HCT116 (cell line): Measurements from ENCODE around the gene PCGF5. TPM values are rescaled to one million over a fixed set of nuclear protein-coding genes. Genes with fewer than 3 reads are reported as not detected.

Source experiments
- ATAC-seq: fragments of 200-7000 bp; cut with Tn5 transposase; 2 replicates; pipeline ENCODE4 v1.9.1; 2020; ENCODE audit warnings: mild to moderate bottlenecking, moderate library complexity
- BruUV-seq: library from RNA; stranded (reverse); fragments of 400-500 nt; replicated peaks from 2 replicates; lab custom pipeline; 2021; lab: Mats Ljungman, UMichigan
- CTCF ChIA-PET: fragments of 300-600 bp; sonication (Branson Sonifier 250); formaldehyde crosslinking; loops from one replicate; lab custom pipeline; 2021; ENCODE audit warnings: antibody characterized with exemption; lab: Charles Lee
- POLR2A ChIA-PET: fragments of 300-600, 350-600 bp; sonication (Branson Sonifier 250); formaldehyde crosslinking; loops from one replicate; lab custom pipeline; 2021; ENCODE audit warnings: antibody characterized with exemption; lab: Charles Lee
- RAD21 ChIA-PET, 2 experiments: fragments of 300-600 bp; sonication (Branson Sonifier 250); formaldehyde crosslinking; loops; one replicate each; lab custom pipeline; 2023; ENCODE audit warnings: low total read pairs in 2 of 2; ENCODE audit not compliant: uncharacterized antibody in 2 of 2, unreplicated experiment in 2 of 2, low non-redundant PET in 1 of 2; lab: Charles Lee
- DNase-seq: peaks from one replicate; pipeline ENCODE4 v3.0.0-alpha.2; 2010; ENCODE audit warnings: low read depth, low spot score
- H2AFZ ChIP-seq: fragments of 200-600 bp; shearing (Covaris generic), sonication (generic); 2 replicates; pipeline ENCODE4 v1.6.1; 2017; ENCODE audit warnings: low read depth, mixed run types, mixed read lengths, antibody characterized with exemption, low read length; ENCODE audit not compliant: poor library complexity, severe bottlenecking
- H3K27ac ChIP-seq: 2 replicates; pipeline ENCODE4 v1.5.1; 2012; ENCODE audit warnings: low read depth, low read length
- H3K27me3 ChIP-seq: fragments of 200-600 bp; sonication (generic); 2 replicates; pipeline ENCODE4 v1.6.1; 2016; ENCODE audit warnings: mixed run types, low read length, mixed read lengths; ENCODE audit not compliant: insufficient read depth
- H3K36me3 ChIP-seq, 2 experiments: fragments of 200-500 bp in 1 of 2; fragments of 200-600 bp in 1 of 2; sonication (Bioruptor generic) in 1 of 2; sonication (generic) in 1 of 2; 2 replicates each; pipeline versions ENCODE4 v1.5.1 to v1.6.1; 2014 to 2016; ENCODE audit warnings: low read length in 2 of 2, inconsistent platforms in 1 of 2, mixed read lengths in 1 of 2, mixed run types in 1 of 2; ENCODE audit not compliant: insufficient read depth in 2 of 2, control insufficient read depth in 1 of 2
- H3K4me1 ChIP-seq, 2 experiments: fragments of 200-600 bp in 1 of 2; sonication (generic) in 1 of 2; 2 replicates each; pipeline versions ENCODE4 v1.5.1 to v1.6.1; 2012 to 2017; ENCODE audit warnings: low read length in 2 of 2, inconsistent platforms in 1 of 2, mild to moderate bottlenecking in 1 of 2, mixed read lengths in 1 of 2, mixed run types in 1 of 2, moderate library complexity in 1 of 2; ENCODE audit not compliant: insufficient read depth in 2 of 2, control insufficient read depth in 1 of 2
- H3K4me2 ChIP-seq: fragments of 200-600 bp; sonication (generic); 2 replicates; pipeline ENCODE4 v1.6.1; 2017; ENCODE audit warnings: mixed run types, low read length, mixed read lengths
- H3K4me3 ChIP-seq, 2 experiments: fragments of 200-600 bp in 1 of 2; sonication (generic) in 1 of 2; replicated peaks in 1 of 2; 2 replicates each; pipeline ENCODE4 v1.5.1; 2011 to 2016; ENCODE audit warnings: low read length in 2 of 2, control low read depth in 1 of 2, low read depth in 1 of 2, mild to moderate bottlenecking in 1 of 2, mixed read lengths in 1 of 2, mixed run types in 1 of 2
- H3K79me2 ChIP-seq: fragments of 200-600 bp; sonication (generic); 2 replicates; pipeline ENCODE4 v1.6.1; 2017; ENCODE audit warnings: mild to moderate bottlenecking, mixed run types, low read length, moderate library complexity, mixed read lengths; ENCODE audit not compliant: insufficient read depth
- H3K9ac ChIP-seq: fragments of 200-600 bp; sonication (generic); 2 replicates; pipeline ENCODE4 v1.6.1; 2016; ENCODE audit warnings: low read length, mixed read lengths
- H3K9me2 ChIP-seq: fragments of 200-600 bp; sonication (generic), shearing (Covaris generic); 2 replicates; pipeline ENCODE4 v1.6.1; 2017; ENCODE audit warnings: mixed run types, mild to moderate bottlenecking, moderate library complexity; ENCODE audit not compliant: insufficient read depth
- H3K9me3 ChIP-seq, 2 experiments: fragments of 200-500 bp in 1 of 2; fragments of 200-600 bp in 1 of 2; sonication (Bioruptor generic) in 1 of 2; sonication (generic) in 1 of 2; 2 replicates each; pipeline ENCODE4 v1.6.1; 2014 to 2017; ENCODE audit warnings: low read length in 2 of 2, mixed read lengths in 2 of 2, inconsistent platforms in 1 of 2, low read depth in 1 of 2, mild to moderate bottlenecking in 1 of 2, mixed run types in 1 of 2, moderate library complexity in 1 of 2; ENCODE audit not compliant: control insufficient read depth in 1 of 2, insufficient read depth in 1 of 2
- H4K20me1 ChIP-seq: fragments of 200-600 bp; sonication (generic), shearing (Covaris generic); 2 replicates; pipeline ENCODE4 v1.6.1; 2017; ENCODE audit warnings: mixed run types, mild to moderate bottlenecking, moderate library complexity; ENCODE audit not compliant: insufficient read depth
- ATF3 ChIP-seq: IDR thresholded peaks from 2 replicates; pipeline ENCODE4 v1.6.1; 2012
- CEBPB ChIP-seq: IDR thresholded peaks from 2 replicates; pipeline ENCODE4 v1.6.1; 2012; ENCODE audit warnings: low read depth
- ELF1 ChIP-seq: IDR thresholded peaks from 2 replicates; pipeline ENCODE4 v1.6.1; 2012; ENCODE audit warnings: low read depth, borderline replicate concordance
- EZH2phosphoT487 ChIP-seq: fragments of 200-600 bp; IDR thresholded peaks from 2 replicates; pipeline ENCODE4 v1.6.1; 2018; ENCODE audit warnings: antibody characterized with exemption, borderline replicate concordance
- FOSL1 ChIP-seq: IDR thresholded peaks from 2 replicates; pipeline ENCODE4 v1.6.1; 2012; ENCODE audit warnings: low read depth
- SIN3A ChIP-seq: IDR thresholded peaks from 2 replicates; pipeline ENCODE4 v1.6.1; 2012; ENCODE audit warnings: low read depth
- SP1 ChIP-seq: IDR thresholded peaks from 2 replicates; pipeline ENCODE4 v1.6.1; 2012; ENCODE audit warnings: low read depth
- SRF ChIP-seq: IDR thresholded peaks from 2 replicates; pipeline ENCODE4 v1.6.1; 2012; ENCODE audit warnings: low read depth
- YY1 ChIP-seq: IDR thresholded peaks from 2 replicates; pipeline ENCODE4 v1.6.1; 2011; ENCODE audit warnings: low read length, low read depth, moderate library complexity, mild to moderate bottlenecking; ENCODE audit not compliant: insufficient replicate concordance; ENCODE audit errors: extremely low read depth
- ZFX ChIP-seq: fragments of 450-650 bp; IDR thresholded peaks from 2 replicates; pipeline ENCODE4 v1.6.1; 2017
- intact Hi-C: fragments of 100-400 bp; cut with micrococcal nuclease; formaldehyde crosslinking; loops from 2 replicates; pipeline ENCODE4 v1.10.0; 2022
- total RNA-seq: library from RNA; stranded (reverse); gene quantifications from one replicate; pipeline ENCODE4 v1.2.1, GENCODE V29; 2021; ENCODE audit not compliant: unreplicated experiment
- TF ChIP-seq, protein P1 (sequence below): IDR thresholded peaks from 2 replicates; pipeline ENCODE4 v1.6.1; 2012; ENCODE audit warnings: low read depth

Gene PCGF5
- total RNA-seq, 1 experiment from 2014 or later: 27.5 TPM

DNA sequence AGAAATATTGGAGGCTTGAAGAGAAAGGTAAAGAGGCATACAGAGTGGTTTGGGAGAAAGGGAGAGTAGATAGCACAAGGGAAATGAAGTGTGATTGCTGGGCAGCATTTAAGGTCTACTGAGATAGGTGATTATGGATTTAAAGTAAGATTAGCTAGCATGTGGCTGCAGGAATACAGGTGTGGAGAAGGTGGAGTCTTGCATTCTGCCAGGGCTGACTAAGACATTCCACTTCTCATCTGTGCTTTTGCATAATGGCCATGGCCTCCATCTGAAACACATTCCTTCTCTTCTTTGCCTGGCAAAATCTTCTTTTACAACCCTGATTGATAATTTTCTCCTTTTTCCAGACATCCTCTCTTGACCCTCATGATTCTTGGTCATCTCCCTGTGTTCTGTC, 31.6 kb upstream of the PCGF5 start (continued):
- TF ChIP-seq ZFX: no peak

- POLR2A ChIA-PET: no interaction called here
- DNase-seq (no peak), ATAC-seq (no peak)
- no peaks in the 10 kb centered on the region for H3K9me3 ChIP-seq
- H3K27me3 ChIP-seq: no peaks in the 10 kb centered on the region
- TF ChIP-seq YY1: no peak
- no peak for TF ChIP-seq SIN3A
- TF ChIP-seq, protein P1, sequence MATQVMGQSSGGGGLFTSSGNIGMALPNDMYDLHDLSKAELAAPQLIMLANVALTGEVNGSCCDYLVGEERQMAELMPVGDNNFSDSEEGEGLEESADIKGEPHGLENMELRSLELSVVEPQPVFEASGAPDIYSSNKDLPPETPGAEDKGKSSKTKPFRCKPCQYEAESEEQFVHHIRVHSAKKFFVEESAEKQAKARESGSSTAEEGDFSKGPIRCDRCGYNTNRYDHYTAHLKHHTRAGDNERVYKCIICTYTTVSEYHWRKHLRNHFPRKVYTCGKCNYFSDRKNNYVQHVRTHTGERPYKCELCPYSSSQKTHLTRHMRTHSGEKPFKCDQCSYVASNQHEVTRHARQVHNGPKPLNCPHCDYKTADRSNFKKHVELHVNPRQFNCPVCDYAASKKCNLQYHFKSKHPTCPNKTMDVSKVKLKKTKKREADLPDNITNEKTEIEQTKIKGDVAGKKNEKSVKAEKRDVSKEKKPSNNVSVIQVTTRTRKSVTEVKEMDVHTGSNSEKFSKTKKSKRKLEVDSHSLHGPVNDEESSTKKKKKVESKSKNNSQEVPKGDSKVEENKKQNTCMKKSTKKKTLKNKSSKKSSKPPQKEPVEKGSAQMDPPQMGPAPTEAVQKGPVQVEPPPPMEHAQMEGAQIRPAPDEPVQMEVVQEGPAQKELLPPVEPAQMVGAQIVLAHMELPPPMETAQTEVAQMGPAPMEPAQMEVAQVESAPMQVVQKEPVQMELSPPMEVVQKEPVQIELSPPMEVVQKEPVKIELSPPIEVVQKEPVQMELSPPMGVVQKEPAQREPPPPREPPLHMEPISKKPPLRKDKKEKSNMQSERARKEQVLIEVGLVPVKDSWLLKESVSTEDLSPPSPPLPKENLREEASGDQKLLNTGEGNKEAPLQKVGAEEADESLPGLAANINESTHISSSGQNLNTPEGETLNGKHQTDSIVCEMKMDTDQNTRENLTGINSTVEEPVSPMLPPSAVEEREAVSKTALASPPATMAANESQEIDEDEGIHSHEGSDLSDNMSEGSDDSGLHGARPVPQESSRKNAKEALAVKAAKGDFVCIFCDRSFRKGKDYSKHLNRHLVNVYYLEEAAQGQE: no peak
- TF ChIP-seq SP1: no peak
- no peak for TF ChIP-seq ELF1
- TF ChIP-seq CEBPB: no peak
- no peak for TF ChIP-seq SRF
- TF ChIP-seq ATF3: no peak
- TF ChIP-seq EZH2phosphoT487: no peak
- TF ChIP-seq FOSL1: no peak
- H3K4me3 ChIP-seq: no peak overlapping the region
- H3K79me2 ChIP-seq: peaks cover 9% of the 10 kb centered on the region
- no peaks in the 10 kb centered on the region for H3K36me3 ChIP-seq
- H3K4me2 ChIP-seq: no peak overlapping the region
- H3K9me2 ChIP-seq: no peaks in the 10 kb centered on the region
- intact Hi-C loops: no loop called here
- RAD21 ChIA-PET: no interaction called here
- H4K20me1 ChIP-seq: no peaks in the 10 kb centered on the region
- CTCF ChIA-PET: no interaction called here
- peaks cover 3 to 7% of the 10 kb centered on the region in 2 experiments for H3K4me1 ChIP-seq
- BruUV-seq: no TSS peak
- H3K27ac ChIP-seq: no peak overlapping the region
- H3K9ac ChIP-seq: no peak overlapping the region
- H2AFZ ChIP-seq: no peak overlapping the region
Measured at GRCh38 chr10:91190388-91190870, 30.0 kb upstream of the PCGF5 start.
